T-helper 1 cell treated with Interleukin-12 subunit alpha and Interleukin-12 subunit beta and Interleukin-4 antibody, amounts not matched to agents 30 μg/mL and 1 μg/mL, for 36 hours (primary cell): ENCODE measurements around the gene ZBTB32.
"Not testable (repeated sequence)": the region's sequence is repeated elsewhere in the genome, so short reads cannot be mapped to it uniquely, and the experiment has no call there.

Experiments used
- H3K27ac Mint-ChIP-seq: one replicate; pipeline ENCODE4 v1.8.0; 2021; ENCODE audit warnings: mild to moderate bottlenecking, mixed read lengths
- H3K27me3 Mint-ChIP-seq: one replicate; pipeline ENCODE4 v1.8.0; 2021; ENCODE audit warnings: low read depth, mixed read lengths
- H3K36me3 Mint-ChIP-seq: one replicate; pipeline ENCODE4 v1.8.0; 2021; ENCODE audit warnings: low read depth, mixed read lengths
- H3K4me1 Mint-ChIP-seq: one replicate; pipeline ENCODE4 v1.8.0; 2021; ENCODE audit warnings: low read depth, mixed read lengths
- H3K4me3 Mint-ChIP-seq: one replicate; pipeline ENCODE4 v1.8.0; 2021; ENCODE audit warnings: mild to moderate bottlenecking, moderate library complexity, mixed read lengths
- H3K9me3 Mint-ChIP-seq: one replicate; pipeline ENCODE4 v1.8.0; 2021; ENCODE audit warnings: mixed read lengths

Gene ZBTB32

GRCh38 chr19:35673121-35673804, 31.1 kb upstream of the ZBTB32 start:
- H3K27me3 Mint-ChIP-seq = peaks cover 58% of the 10 kb centered on the region
- no peaks in the 10 kb centered on the region for H3K9me3 Mint-ChIP-seq
- H3K36me3 Mint-ChIP-seq = no peaks in the 10 kb centered on the region
- peaks cover 15% of the 10 kb centered on the region for H3K4me1 Mint-ChIP-seq
- peak overlapping the region; percentile 63 for H3K27ac Mint-ChIP-seq
- H3K4me3 Mint-ChIP-seq = peak overlapping the region; percentile 77

DNA sequence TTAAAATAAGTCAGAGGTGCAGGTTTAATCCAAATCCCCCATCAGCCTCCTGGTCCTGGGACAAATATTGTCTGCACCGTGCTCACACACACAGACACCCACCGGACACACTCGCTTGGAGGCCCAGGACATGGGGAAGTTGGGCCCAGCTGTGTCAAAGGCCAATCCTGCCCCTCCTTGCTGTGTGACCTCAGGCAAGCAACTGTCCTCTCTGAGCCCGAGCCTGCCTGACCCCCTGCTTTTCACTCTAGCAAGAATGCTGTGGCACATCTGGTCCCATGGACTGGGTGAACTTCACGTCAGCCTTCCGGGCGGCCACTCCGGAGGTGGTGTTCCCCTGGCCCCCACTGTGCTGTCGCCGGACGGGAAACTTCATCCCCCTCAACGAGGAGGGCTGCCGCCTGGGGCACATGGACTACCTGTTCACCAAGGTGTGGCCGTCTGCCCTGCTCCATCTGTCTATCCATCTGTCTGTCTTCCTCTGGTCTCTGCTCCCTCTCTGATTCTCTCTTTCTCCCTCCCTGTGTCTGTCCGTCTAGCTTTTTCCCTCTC, 28.7 kb upstream of the ZBTB32 start:
- no peak overlapping the region for H3K27ac Mint-ChIP-seq
- H3K9me3 Mint-ChIP-seq = no peaks in the 10 kb centered on the region
- no peaks in the 10 kb centered on the region for H3K36me3 Mint-ChIP-seq
- no peak overlapping the region for H3K4me3 Mint-ChIP-seq
- H3K27me3 Mint-ChIP-seq = peaks cover 44% of the 10 kb centered on the region
- peaks cover 12% of the 10 kb centered on the region for H3K4me1 Mint-ChIP-seq

GRCh38 chr19:35689836-35690235, 14.5 kb upstream of the ZBTB32 start:
- H3K9me3 Mint-ChIP-seq = no peaks in the 10 kb centered on the region
- H3K4me3 Mint-ChIP-seq = no peak overlapping the region
- H3K27ac Mint-ChIP-seq = no peak overlapping the region
- no peaks in the 10 kb centered on the region for H3K27me3 Mint-ChIP-seq
- H3K4me1 Mint-ChIP-seq = peaks cover 8% of the 10 kb centered on the region
- no peaks in the 10 kb centered on the region for H3K36me3 Mint-ChIP-seq

GRCh38 chr19:35691106-35691505, 13.3 kb upstream of the ZBTB32 start:
- H3K27ac Mint-ChIP-seq, H3K36me3 Mint-ChIP-seq, H3K4me3 Mint-ChIP-seq, H3K27me3 Mint-ChIP-seq, H3K4me1 Mint-ChIP-seq, H3K9me3 Mint-ChIP-seq: not testable (repeated sequence)

DNA sequence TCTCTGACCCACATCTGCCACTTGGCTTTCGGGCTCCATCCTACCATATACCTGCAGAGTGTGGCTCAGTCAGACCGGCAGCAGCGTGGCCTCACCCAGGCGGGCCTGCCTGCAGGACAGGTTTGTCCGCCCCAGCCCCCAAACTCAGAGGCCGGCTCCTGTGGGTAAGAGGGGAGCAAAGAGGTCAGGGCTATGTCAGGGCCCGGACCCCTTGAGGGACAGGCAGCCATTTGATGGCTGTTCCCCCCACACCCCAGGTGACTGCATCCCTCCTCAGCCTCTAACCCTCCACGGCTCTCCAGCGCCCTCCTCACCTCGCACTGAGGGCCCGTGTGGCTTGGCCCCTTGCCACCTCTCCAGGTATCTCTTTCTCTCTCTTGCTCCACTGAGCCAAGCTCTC, 12.3 kb upstream of the ZBTB32 start:
- Mint-ChIP-seq H3K27me3 (no peaks in the 10 kb centered on the region), H3K27ac (no peak overlapping the region), H3K4me3 (no peak overlapping the region), H3K36me3 (no peaks in the 10 kb centered on the region), H3K9me3 (no peaks in the 10 kb centered on the region), H3K4me1 (peaks cover 12% of the 10 kb centered on the region)

DNA sequence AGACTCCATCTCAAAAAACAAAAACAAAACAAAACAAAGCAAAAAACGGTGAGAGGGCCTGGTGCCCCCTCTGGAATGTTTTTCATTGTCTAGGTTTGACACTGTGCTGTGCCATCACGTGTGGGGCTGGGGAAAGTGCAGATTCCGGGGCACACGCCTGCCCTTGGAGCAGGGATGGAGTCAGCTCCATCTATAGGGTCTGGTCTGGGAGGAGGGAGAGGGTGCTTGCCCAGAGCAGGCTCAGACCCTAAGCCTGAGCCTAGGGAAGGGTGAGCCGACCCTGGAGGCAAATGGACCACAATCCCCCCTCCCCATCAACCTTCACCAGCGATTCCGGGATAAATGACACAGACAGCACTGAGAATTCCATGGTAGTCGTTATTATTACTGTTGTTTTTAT, 10.9 kb upstream of the ZBTB32 start:
- H3K9me3 Mint-ChIP-seq = no peaks in the 10 kb centered on the region
- H3K4me3 Mint-ChIP-seq = no peak overlapping the region
- no peak overlapping the region for H3K27ac Mint-ChIP-seq
- H3K36me3 Mint-ChIP-seq = no peaks in the 10 kb centered on the region
- H3K4me1 Mint-ChIP-seq = peaks cover 13% of the 10 kb centered on the region
- H3K27me3 Mint-ChIP-seq = no peaks in the 10 kb centered on the region

DNA sequence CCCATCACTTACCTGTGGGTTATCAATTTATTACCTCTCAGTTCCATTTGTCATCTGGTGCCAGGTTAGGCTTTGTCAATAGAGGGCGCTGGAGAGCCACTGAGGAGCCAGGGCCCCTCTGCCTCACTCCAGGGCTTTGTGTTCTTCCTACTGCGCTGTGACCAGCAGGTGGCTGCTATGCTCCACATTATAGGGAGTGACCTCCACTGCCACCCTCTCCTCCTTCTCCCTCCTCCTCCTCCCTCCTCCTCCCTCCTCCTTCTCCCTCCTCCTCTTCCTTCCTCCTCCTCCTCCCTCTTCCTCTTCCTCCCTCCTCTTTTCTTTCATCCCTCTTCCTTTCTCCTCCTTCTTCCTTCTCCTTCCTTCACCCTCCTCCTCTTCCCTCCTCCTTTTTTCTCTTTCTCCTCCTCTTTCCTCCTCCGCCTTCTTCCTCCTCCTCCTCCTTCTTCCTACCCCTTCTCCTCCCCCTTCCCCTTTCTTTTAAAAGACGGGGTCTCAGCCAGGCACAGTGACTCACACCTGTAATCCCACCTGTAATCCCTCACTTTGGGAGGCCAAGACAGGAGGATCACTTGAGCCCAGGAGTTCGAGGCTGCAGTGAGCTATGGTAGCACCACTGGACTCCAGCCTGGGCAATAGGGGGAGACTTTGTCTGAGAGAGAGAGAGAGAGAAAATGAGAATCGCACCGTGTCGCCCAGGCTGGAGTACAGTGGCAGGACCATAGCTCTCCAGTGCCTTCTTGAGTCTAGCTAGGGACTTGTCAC, 10.3 kb upstream of the ZBTB32 start:
- Mint-ChIP-seq H3K27ac (peak overlapping the region; percentile 62), H3K4me3 (no peak overlapping the region), H3K4me1 (peaks cover 17% of the 10 kb centered on the region), H3K9me3 (no peaks in the 10 kb centered on the region), H3K27me3 (no peaks in the 10 kb centered on the region), H3K36me3 (no peaks in the 10 kb centered on the region)

DNA sequence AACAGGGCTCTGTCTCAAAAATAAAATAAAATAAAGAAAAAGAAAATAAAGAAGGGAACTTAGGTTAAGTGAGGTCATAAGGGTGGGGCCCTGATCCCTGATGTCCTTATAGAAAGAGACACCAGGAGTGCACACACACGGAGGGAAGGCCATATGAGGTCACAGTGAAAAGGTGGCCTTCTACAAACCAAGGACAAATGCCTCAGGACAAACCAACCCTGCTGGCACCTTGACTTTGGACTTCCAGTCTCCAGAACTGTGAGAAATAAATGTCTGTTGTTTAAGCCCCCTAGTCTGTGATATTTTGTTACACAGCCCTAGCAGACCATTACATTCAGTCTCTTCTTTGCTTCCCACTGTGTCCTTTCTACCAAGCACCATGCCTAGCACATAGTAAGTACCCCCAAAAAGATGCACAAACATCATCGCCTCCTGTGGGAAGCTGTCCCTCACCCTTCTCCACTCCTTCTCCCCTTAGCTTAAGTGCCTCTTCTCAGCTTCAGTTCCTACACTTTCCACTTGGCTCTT, 8.4 kb upstream of the ZBTB32 start:
- peaks cover 22% of the 10 kb centered on the region for H3K4me1 Mint-ChIP-seq
- H3K27ac Mint-ChIP-seq = peak overlapping the region; percentile 8
- H3K27me3 Mint-ChIP-seq = no peaks in the 10 kb centered on the region
- H3K36me3 Mint-ChIP-seq = no peaks in the 10 kb centered on the region
- no peaks in the 10 kb centered on the region for H3K9me3 Mint-ChIP-seq
- H3K4me3 Mint-ChIP-seq = no peak overlapping the region

DNA sequence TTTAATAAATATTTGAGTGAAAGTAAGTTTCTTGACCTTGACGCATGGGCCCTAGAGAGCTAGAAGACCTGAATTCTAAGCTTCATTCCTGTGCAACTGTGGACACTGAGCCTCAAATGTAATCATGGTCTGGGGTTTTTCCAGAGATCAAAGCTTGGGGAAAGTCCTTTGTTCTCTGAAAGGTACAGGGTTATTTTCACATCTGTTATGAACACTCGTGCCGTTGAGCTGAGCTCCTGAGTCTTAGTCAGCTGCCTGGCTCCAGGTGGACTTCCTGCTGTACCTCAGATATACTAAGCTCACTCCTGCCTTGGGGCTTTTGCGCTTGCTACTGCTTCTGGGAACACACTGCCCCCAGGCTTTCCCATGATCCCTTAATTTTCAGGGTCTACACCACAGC, 7.5 kb upstream of the ZBTB32 start:
- no peaks in the 10 kb centered on the region for H3K9me3 Mint-ChIP-seq
- H3K27me3 Mint-ChIP-seq = no peaks in the 10 kb centered on the region
- no peak overlapping the region for H3K4me3 Mint-ChIP-seq
- H3K36me3 Mint-ChIP-seq = no peaks in the 10 kb centered on the region
- H3K4me1 Mint-ChIP-seq = peaks cover 22% of the 10 kb centered on the region
- H3K27ac Mint-ChIP-seq = no peak overlapping the region

DNA sequence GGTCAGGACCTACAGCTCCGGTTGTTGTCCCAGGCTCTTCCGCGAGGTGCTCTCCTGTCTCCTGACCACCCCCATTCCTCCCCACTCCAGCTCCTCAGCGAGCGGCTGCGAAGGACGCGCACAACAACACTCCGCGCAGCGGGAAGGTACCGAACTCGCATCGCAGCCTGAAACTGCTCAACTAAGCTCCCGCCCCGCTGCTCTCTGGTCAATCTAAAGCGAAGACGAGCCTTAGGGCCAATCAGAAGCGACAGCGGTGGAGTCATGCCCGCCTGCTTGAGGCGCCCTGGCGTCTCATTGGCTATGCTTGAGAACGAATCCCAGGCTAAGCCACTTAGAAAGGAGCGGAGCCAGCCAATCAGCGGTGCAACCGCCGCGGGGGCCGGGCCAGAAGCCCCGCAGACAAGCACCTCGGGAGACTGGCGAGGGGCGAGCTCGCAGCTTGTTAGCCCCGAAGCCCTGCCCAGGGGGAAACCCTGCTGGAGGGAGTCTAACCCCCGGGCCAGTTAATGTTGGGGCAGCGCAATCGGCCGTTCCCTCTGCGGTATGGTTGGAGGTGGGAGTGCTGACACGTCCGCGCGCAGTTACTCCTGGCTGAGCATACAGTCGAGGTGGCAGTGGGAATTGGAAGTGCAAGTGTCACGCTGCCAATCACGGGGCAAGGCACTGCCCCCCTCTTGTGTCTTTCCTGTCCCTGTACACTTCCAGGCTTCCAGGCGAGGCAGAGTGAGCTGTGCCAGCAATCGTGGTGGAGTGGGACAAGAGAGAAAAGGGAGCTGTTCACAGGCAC, 1.9 kb upstream of the ZBTB32 start:
- Mint-ChIP-seq H3K9me3 (no peaks in the 10 kb centered on the region), H3K36me3 (peaks cover 3% of the 10 kb centered on the region), H3K27me3 (no peaks in the 10 kb centered on the region), H3K27ac (peak overlapping the region; percentile 98), H3K4me3 (peak overlapping the region; percentile 95), H3K4me1 (peaks cover 13% of the 10 kb centered on the region)

DNA sequence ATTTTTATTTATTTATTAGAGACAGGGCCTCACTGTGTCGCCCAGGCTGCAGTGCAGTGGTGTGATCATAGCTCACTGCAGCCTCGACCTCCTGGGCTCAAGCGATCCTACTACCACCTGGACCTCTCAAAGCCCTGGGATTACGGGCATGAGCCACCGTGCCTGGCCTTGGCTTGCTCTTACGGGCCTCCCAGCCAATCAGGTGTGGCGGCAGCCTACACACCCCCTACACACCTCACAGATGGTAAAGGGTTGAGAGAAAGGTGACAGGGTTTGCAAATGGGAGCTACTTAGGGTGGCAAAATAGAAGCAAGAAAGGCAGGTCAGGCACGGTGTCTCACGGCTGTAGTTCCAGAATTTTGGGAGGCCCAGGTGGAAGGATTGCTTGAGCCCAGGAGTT, 1.0 kb upstream of the ZBTB32 start:
- Mint-ChIP-seq H3K4me1 (peaks cover 13% of the 10 kb centered on the region), H3K9me3 (no peaks in the 10 kb centered on the region), H3K27me3 (no peaks in the 10 kb centered on the region), H3K27ac (no peak overlapping the region), H3K4me3 (no peak overlapping the region), H3K36me3 (peaks cover 3% of the 10 kb centered on the region)

- Mint-ChIP-seq H3K27me3 (no peaks in the 10 kb centered on the region), H3K27ac (no peak overlapping the region), H3K4me1 (peaks cover 33% of the 10 kb centered on the region), H3K36me3 (no peaks in the 10 kb centered on the region), H3K4me3 (no peak overlapping the region), H3K9me3 (no peaks in the 10 kb centered on the region)
These were observed 4.0 kb downstream of the ZBTB32 start for GRCh38 chr19:35708391-35708790.

DNA sequence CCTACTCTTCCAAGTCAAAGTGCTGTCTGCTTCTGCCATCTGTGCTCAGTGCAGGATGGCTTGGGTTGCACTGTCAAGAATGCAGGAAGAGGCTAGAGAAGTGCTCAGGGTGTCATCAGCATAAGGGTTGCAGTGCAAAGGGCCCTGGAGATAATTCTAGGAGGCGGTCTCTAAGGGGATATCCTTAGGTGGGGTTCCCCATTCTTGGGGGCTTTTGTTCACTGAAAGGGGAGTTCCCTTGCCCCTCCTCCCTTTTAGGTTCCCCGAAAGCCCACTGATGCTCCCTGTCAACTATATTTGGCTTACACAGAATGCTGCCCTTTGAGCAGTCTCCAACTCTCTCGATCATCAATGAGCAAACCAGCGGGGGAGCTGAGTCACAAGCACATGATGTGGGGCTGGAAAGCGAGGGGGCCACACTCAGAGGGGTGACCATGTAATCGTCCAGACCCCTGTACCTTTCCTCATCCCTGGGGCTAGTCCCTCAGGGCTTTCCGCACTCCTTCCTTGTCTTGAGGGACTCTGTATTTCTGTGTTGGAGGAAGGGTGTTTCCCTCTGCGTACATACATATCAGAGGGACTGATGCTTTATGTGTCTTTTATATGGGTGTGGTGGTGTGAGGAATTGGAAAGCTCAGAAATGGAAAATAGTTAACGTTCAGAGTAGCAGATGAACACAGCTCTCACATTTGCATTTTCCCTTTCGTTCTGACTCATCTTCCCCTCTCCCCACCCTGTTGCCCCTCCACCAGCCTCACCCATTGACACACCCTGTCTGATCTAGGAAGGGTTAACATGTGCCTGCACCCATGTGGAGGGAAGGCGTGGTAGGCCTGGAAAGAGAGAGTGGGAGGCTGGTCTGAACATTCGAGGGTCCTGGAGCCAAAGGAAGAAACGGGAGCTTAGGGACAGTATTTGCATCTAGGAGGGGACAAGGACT, 6.7 kb downstream of the ZBTB32 start:
- H3K4me1 Mint-ChIP-seq = peaks cover 54% of the 10 kb centered on the region
- H3K9me3 Mint-ChIP-seq = no peaks in the 10 kb centered on the region
- peak overlapping the region; percentile 74 for H3K4me3 Mint-ChIP-seq
- no peaks in the 10 kb centered on the region for H3K27me3 Mint-ChIP-seq
- H3K36me3 Mint-ChIP-seq = peaks cover 3% of the 10 kb centered on the region
- peak overlapping the region; percentile 99 for H3K27ac Mint-ChIP-seq
